Lower leg skin (tissue), 3 donors: Measurements from ENCODE around the gene WDFY4.

ENCODE experiments used
- POLR2A ChIP-seq, 2 donors: fragments of 450-650 bp; IDR thresholded peaks; one replicate each; pipeline ENCODE4 v1.6.1; 2016 to 2017; ENCODE audit warnings: antibody characterized with exemption in 2 of 2, mild to moderate bottlenecking in 1 of 2, moderate library complexity in 1 of 2
- TF ChIP-seq, protein P1 (sequence below), 3 donors: fragments of 450-650 bp; IDR thresholded peaks; one replicate each; pipeline ENCODE4 v1.5.1; 2016; ENCODE audit warnings: antibody characterized with exemption in 3 of 3, mild to moderate bottlenecking in 3 of 3, moderate library complexity in 2 of 3

DNA sequence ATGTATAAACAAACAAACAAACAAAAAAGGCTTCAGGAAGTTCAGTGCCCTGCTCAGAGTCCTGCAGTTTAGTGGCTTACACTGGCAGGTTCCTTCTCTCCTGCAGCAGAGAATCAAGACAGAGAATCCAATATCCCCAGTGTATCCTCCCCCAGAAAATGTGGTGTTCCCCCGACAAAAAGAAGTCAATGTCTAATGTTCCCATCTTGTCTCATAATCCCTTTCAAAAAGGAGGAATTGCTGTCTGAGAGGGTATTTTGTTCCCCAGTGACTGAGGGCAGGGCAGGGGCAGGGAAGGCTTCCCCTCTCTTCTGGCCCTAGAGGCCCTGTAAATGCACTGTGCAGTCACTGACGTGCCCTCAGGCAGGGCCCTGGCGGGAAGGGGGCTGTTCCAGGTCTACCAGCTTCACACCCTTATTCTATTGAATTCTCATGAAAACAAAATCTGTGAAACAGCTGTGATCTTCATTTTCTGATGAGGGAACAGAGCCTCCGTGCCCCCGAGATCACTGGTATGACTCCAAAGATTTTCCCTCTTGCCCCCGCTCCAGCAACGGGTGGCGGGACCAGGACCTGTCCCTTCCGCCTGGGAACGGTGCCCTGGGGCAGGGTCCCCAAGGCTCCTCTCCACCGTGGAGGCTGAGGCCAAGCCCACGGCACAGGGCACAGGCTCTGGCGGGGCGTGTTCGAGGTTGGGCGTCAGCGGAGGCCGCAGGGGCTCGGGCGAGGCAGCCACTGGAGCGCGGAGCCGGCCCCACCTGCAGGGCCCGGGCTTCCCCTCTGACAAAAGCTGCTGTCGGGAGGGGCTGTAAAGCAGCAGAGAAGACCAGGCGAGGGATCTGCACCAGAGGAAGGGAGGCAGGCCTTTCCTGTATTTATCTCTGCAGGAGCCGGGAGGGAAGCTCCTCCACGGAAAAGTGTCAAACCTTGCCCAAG is 13.4 kb upstream of the WDFY4 start:
- TF ChIP-seq, protein P1, sequence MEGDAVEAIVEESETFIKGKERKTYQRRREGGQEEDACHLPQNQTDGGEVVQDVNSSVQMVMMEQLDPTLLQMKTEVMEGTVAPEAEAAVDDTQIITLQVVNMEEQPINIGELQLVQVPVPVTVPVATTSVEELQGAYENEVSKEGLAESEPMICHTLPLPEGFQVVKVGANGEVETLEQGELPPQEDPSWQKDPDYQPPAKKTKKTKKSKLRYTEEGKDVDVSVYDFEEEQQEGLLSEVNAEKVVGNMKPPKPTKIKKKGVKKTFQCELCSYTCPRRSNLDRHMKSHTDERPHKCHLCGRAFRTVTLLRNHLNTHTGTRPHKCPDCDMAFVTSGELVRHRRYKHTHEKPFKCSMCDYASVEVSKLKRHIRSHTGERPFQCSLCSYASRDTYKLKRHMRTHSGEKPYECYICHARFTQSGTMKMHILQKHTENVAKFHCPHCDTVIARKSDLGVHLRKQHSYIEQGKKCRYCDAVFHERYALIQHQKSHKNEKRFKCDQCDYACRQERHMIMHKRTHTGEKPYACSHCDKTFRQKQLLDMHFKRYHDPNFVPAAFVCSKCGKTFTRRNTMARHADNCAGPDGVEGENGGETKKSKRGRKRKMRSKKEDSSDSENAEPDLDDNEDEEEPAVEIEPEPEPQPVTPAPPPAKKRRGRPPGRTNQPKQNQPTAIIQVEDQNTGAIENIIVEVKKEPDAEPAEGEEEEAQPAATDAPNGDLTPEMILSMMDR (IDR thresholded peaks at IDR 0.05) = no peak
- no peak for TF ChIP-seq POLR2A (IDR thresholded peaks at IDR 0.05)
